Hepatocyte (in vitro differentiated cells): ENCODE results near the gene PRMT3.

ENCODE experiments used
- EZH2 ChIP-seq: fragments of 200-600 bp; sonication (generic); IDR thresholded peaks from 2 replicates; pipeline ENCODE4 v1.6.1; 2016; ENCODE audit warnings: antibody characterized with exemption, mild to moderate bottlenecking, borderline replicate concordance
- TF ChIP-seq, protein P1 (sequence below): fragments of 200-600 bp; sonication (generic); IDR thresholded peaks from 2 replicates; pipeline ENCODE4 v1.5.1; 2016; ENCODE audit warnings: antibody characterized with exemption, mild to moderate bottlenecking; ENCODE audit not compliant: poor library complexity

DNA sequence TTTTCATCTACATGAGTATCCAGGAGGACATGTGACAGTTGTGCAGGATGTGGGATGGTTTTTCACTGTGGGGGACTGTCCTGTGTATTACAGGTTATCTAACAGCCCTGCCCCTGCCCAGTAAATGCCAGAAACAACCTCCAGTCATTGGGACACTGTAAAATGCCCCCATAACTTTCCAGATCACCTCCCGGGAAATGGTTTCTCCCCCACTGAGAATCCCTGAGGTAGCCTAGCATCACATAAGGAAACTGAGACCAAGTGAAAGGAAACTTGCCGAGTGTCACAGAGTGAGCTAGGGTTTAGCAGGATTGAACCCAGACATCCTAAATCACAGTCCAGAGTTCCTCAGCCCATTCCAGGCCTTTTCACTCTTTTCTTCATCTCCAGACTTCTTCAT, 163.6 kb downstream of the PRMT3 start:
- TF ChIP-seq, protein P1, sequence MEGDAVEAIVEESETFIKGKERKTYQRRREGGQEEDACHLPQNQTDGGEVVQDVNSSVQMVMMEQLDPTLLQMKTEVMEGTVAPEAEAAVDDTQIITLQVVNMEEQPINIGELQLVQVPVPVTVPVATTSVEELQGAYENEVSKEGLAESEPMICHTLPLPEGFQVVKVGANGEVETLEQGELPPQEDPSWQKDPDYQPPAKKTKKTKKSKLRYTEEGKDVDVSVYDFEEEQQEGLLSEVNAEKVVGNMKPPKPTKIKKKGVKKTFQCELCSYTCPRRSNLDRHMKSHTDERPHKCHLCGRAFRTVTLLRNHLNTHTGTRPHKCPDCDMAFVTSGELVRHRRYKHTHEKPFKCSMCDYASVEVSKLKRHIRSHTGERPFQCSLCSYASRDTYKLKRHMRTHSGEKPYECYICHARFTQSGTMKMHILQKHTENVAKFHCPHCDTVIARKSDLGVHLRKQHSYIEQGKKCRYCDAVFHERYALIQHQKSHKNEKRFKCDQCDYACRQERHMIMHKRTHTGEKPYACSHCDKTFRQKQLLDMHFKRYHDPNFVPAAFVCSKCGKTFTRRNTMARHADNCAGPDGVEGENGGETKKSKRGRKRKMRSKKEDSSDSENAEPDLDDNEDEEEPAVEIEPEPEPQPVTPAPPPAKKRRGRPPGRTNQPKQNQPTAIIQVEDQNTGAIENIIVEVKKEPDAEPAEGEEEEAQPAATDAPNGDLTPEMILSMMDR = no peak
- no peak for TF ChIP-seq EZH2
